Astrocyte of the cerebellum (primary cell): ENCODE results near the gene SOCS1.

Experiments
- DNase-seq: peaks from one replicate; pipeline ENCODE4 v3.0.0-alpha.2; 2011; ENCODE audit warnings: low read depth
- H3K4me3 ChIP-seq: 2 replicates; pipeline ENCODE4 v1.5.1; 2011; ENCODE audit warnings: mild to moderate bottlenecking, low read depth, low read length, moderate library complexity
- in situ Hi-C: cut with HindIII; loops from 2 replicates; pipeline ENCODE4 v1.10.0; 2017; ENCODE audit warnings: low sequenced_read_pairs
- TF ChIP-seq, protein P1 (sequence below): IDR thresholded peaks from 2 replicates; pipeline ENCODE4 v1.5.1; 2012; ENCODE audit warnings: low read length, low read depth, moderate library complexity, mild to moderate bottlenecking; ENCODE audit errors: missing control alignments

The SOCS1 gene

DNA sequence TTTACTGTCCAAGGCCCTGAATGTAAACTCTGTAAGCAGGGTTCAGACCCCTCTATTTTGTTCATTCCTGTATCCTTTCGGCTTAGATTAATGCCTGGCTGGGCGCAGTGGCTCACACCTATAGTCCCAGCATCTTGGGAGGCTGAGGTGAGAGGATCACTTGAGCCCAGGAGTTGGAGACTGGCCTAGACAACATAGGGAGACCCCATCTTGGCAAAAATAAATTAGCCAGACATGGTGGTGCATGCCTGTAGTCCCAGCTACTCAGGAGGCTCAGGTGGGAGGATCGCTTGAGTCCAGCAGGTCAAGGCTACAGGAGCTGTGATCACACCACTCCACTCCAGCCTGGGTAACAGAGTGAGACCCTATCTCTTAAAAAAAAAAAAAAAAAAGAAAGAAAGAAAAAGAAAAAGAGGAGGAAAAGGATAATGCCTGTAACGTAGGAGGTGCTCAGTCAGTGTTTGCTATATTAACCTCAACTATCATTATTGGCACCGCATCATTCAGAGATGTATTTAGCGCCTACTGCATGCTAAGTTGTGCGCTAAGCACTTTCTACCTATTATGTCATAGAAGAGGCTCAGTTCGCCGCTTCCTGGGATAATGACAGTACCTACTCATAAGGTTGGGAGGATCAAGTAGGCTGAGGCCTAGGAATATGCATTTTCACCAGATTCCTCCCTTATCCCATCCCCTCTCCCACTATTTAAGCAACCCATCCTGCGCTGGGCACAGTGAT lies 5.0 kb downstream of the SOCS1 start:
- no peak for DNase-seq
- in situ Hi-C loops: no loop called here
- TF ChIP-seq, protein P1, sequence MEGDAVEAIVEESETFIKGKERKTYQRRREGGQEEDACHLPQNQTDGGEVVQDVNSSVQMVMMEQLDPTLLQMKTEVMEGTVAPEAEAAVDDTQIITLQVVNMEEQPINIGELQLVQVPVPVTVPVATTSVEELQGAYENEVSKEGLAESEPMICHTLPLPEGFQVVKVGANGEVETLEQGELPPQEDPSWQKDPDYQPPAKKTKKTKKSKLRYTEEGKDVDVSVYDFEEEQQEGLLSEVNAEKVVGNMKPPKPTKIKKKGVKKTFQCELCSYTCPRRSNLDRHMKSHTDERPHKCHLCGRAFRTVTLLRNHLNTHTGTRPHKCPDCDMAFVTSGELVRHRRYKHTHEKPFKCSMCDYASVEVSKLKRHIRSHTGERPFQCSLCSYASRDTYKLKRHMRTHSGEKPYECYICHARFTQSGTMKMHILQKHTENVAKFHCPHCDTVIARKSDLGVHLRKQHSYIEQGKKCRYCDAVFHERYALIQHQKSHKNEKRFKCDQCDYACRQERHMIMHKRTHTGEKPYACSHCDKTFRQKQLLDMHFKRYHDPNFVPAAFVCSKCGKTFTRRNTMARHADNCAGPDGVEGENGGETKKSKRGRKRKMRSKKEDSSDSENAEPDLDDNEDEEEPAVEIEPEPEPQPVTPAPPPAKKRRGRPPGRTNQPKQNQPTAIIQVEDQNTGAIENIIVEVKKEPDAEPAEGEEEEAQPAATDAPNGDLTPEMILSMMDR: no peak
- H3K4me3 ChIP-seq: no peak overlapping the region

DNA sequence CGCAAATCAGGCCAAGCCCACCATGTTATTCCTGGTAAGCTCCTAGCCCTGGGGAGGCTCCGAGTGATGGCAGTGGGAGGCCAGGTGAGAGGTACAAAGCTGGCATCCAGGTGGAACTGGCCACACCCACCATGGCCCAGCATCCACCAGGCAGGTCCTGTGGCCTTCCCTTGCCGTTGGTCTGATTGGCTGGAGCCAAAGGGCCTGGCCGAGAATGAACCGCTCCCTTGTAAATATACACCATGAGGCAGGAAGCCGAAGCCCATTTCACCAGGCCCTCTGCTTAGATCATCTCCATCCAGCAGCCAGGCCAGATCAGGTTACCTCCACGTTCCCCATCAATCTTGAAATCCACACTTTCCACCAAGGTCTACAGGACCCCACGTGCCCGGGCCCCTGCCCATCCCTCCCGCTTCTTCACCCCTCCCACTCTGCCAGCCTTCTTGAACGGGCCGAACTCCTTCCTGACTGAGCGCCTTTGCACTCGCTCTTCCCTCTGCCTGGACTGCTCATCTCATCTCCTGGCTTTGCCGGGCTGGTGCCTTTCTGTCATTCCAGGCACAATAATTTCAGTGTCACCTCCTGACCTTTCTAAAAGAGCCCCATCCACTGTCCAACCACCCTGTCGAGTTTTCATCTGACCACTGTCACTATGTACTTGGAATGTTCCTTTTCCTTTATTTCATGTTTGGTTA lies 5.8 kb downstream of the SOCS1 start:
- TF ChIP-seq, protein P1: no peak
- no peak overlapping the region for H3K4me3 ChIP-seq
- in situ Hi-C loops: no loop called here
- DNase-seq: no peak

DNA sequence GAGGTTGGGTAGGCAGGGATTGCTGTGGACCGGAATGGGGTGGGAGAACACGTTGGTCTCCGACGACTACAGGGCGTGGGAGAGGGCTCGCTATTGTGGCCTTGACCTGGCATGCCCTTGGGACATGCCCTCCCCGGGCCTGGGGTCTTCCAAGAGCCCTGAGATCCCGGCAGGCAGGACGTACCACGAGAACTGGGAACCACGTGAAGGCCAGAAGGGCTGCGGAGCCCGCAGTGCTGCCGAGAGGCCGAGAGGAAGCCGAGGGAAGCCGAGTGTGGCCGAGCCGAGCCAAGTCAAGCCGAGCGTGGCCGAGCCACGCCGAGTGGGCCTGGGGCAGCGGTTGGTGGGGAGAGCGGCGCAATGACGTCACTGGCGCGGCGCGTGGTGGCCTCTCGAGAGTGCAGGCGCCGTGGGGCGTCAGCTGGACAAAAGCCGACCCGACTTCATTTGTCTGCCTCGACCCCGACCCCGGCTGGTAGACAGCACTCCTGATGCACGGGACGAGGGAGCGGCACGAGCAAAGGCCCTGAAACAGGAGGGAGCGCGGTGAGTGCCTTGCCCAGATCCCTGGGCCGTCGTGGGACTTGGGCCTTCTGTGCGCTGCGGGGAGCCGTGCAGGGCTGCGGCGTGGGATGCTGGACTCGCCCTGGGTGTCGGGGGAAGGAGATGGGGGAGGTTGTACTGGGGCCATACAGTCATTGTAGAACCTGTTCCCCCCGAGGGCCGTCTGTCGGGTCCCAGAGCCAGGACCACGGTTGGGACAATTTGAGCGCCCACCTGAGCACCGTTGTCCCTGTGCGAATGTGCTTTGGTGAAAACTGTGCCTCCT lies 6.6 kb downstream of the SOCS1 start:
- H3K4me3 ChIP-seq: no peak overlapping the region
- DNase-seq: no peak
- in situ Hi-C loops: no loop called here
- TF ChIP-seq, protein P1: no peak

DNA sequence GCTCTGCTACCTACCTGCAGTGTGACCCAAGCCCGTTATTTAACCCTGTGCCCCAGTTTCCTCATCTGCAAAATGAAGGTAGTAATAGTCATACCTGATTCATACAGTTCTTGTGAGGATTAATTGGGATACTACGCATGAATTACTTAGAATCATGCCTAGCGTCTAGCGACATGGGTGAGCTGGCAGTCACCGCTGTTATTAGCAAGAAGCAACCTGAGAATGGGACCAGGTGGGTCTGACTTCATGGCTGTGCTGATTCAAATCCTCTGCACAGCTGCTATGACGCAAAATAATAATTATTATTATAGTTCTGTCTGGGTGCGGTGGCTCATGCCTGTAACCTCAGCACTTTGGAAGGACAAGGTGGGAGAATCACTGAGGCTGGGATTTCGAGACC lies 7.9 kb downstream of the SOCS1 start:
- TF ChIP-seq, protein P1: no peak
- no peak overlapping the region for H3K4me3 ChIP-seq
- in situ Hi-C loops: no loop called here
- DNase-seq: no peak

DNA sequence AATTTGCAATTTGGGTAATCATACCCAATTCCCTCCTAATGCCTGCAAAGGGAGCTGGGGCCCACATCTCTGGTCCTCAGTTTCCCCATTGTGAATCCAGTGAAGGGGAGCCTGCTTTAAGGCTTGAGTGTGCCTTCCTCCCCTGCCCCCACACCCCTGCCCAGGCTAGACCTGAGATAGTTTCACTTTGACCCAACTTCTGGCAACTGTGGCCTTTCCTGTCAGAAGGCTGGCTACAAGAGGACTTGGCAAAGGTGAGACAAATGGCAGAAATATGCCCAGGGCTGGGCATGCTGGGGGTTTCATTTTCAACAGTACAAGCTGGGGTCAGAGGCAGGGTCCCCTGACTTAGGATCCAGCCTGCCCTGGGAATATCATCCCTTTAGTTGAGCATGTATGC lies 10.0 kb downstream of the SOCS1 start:
- no peak overlapping the region for H3K4me3 ChIP-seq
- TF ChIP-seq, protein P1: no peak
- DNase-seq: no peak
- in situ Hi-C loops: no loop called here

DNA sequence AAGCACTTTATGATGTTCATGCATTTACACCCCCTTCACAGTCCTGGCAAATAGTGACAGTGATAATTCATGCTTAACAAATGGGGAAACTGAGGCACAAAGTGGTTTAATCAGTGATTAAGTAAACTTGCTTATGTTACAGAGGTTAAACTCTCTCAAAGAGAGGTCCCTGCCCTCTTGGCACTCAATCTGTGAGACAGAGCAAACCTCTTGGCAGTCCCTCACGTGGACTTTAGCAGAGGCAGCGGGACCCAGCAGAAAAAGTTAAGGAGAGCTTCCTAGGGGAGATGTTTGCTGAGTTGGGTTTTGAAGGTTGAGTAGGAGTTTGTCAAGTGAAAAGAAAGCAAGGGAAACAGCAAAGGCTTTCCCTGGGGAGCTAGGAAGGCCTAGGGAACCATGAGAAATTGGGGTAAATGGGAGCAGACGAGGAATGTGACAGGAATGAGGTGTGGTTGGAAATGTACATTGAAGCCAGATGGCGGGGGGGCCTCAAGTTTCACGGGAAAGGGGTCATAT lies 10.7 kb downstream of the SOCS1 start:
- no peak overlapping the region for H3K4me3 ChIP-seq
- in situ Hi-C loops: no loop called here
- TF ChIP-seq, protein P1: no peak
- no peak for DNase-seq
